Measurements from ENCODE around the gene ATXN1.

ATXN1 gene

GRCh38 chr6:16371401-16371800 lies 389.9 kb downstream of the ATXN1 start:
- no peak for TF ChIP-seq CTCF (IDR thresholded peaks at IDR 0.05)

GRCh38 chr6:16370943-16371342 lies 390.3 kb downstream of the ATXN1 start:
- no peak for TF ChIP-seq CTCF (IDR thresholded peaks at IDR 0.05)

- TF ChIP-seq CTCF (IDR thresholded peaks at IDR 0.05) = no peak
These were observed 391.3 kb downstream of the ATXN1 start for GRCh38 chr6:16369989-16370388.

- no peak for TF ChIP-seq CTCF (IDR thresholded peaks at IDR 0.05)
These were observed 392.0 kb downstream of the ATXN1 start for GRCh38 chr6:16369140-16369745.

- no peak for TF ChIP-seq CTCF (IDR thresholded peaks at IDR 0.05)
These were observed 393.7 kb downstream of the ATXN1 start for GRCh38 chr6:16367571-16367970.

GRCh38 chr6:16363749-16364148 lies 397.5 kb downstream of the ATXN1 start:
- no peak for TF ChIP-seq CTCF (IDR thresholded peaks at IDR 0.05)

GRCh38 chr6:16362819-16363589 lies 398.3 kb downstream of the ATXN1 start:
- no peak for TF ChIP-seq CTCF (IDR thresholded peaks at IDR 0.05)
